ENCODE results near the gene TRMT6. TPM values are rescaled to one million over a fixed set of nuclear protein-coding genes. Genes with fewer than 3 reads are reported as not detected.

The TRMT6 gene
- total RNA-seq, 2 experiments from 2014 or later: 8.1 TPM

- Histone ChIP-seq H3K4me3 (ENCODE audit: low read length) (no peak overlapping the region), H3K36me3 (ENCODE audit: insufficient read depth, low read length) (no peaks in the 10 kb centered on the region), H3K9me3 (ENCODE audit: control insufficient read depth in 1 of 2, insufficient read depth in 1 of 2, low read length in 2 of 2) (no peaks in the 10 kb centered on the region), H3K4me1 (ENCODE audit: insufficient read depth, low read length) (no peaks in the 10 kb centered on the region), H3K27ac (ENCODE audit: low read depth in 1 of 2, low read length in 2 of 2) (no peak overlapping the region), H3K27me3 (ENCODE audit: control insufficient read depth in 1 of 2, insufficient read depth in 2 of 2, low read length in 2 of 2) (peaks cover 0 to 10% of the 10 kb centered on the region in 2 experiments)
- Mint-ChIP-seq H3K27ac (no peak overlapping the region), H3K27me3 (peaks cover 33% of the 10 kb centered on the region), H3K36me3 (ENCODE audit: low read depth) (no peaks in the 10 kb centered on the region), H3K9me3 (no peaks in the 10 kb centered on the region), H3K4me3 (no peak overlapping the region), H3K4me1 (ENCODE audit: low read depth) (no peaks in the 10 kb centered on the region)
- ATAC-seq (ENCODE audit: poor library complexity): no peak
- ChIA-PET POLR2A (no interaction called here), CTCF (interaction anchor here (0.9 kb wide), 1 partner anchor 18 kb away, joined by 3 read pairs; no protein-coding TSS in a partner anchor)
- intact Hi-C loops (cut with DNase I, micrococcal nuclease): no loop called here
- no peak for TF ChIP-seq CTCF (IDR thresholded peaks at IDR 0.05)
- no peak for DNase-seq
These were observed 50.9 kb downstream of the TRMT6 start for GRCh38 chr20:5899444-5899843.

- H3K4me3 Mint-ChIP-seq: no peak overlapping the region
- POLR2A ChIA-PET: interaction anchor here (0.6 kb wide), 1 partner anchor 183 kb away, joined by 3 read pairs; no protein-coding TSS in a partner anchor
- H3K9me3 ChIP-seq (ENCODE audit: control insufficient read depth in 1 of 2, insufficient read depth in 1 of 2, low read length in 2 of 2): no peaks in the 10 kb centered on the region
- intact Hi-C loops (cut with DNase I, micrococcal nuclease): no loop called here
- peak in 1 of 14 experiments; percentile 11 for DNase-seq
- H3K27ac Mint-ChIP-seq: no peak overlapping the region
- ATAC-seq (ENCODE audit: poor library complexity): no peak
- H3K4me3 ChIP-seq (ENCODE audit: low read length): no peak overlapping the region
- H3K27me3 ChIP-seq (ENCODE audit: control insufficient read depth in 1 of 2, insufficient read depth in 2 of 2, low read length in 2 of 2): peaks cover 0 to 10% of the 10 kb centered on the region in 2 experiments
- H3K9me3 Mint-ChIP-seq: no peaks in the 10 kb centered on the region
- H3K4me1 ChIP-seq (ENCODE audit: insufficient read depth, low read length): no peaks in the 10 kb centered on the region
- H3K36me3 ChIP-seq (ENCODE audit: insufficient read depth, low read length): no peaks in the 10 kb centered on the region
- no peak overlapping the region for H3K27ac ChIP-seq (ENCODE audit: low read depth in 1 of 2, low read length in 2 of 2)
- CTCF ChIA-PET: no interaction called here
- TF ChIP-seq CTCF (IDR thresholded peaks at IDR 0.05): no peak
- no peaks in the 10 kb centered on the region for H3K4me1 Mint-ChIP-seq (ENCODE audit: low read depth)
- H3K27me3 Mint-ChIP-seq: peaks cover 30% of the 10 kb centered on the region
- no peaks in the 10 kb centered on the region for H3K36me3 Mint-ChIP-seq (ENCODE audit: low read depth)
These were observed 54.7 kb downstream of the TRMT6 start for GRCh38 chr20:5895626-5896025.

GRCh38 chr20:5893621-5894020, 56.7 kb downstream of the TRMT6 start:
- no peaks in the 10 kb centered on the region for H3K36me3 Mint-ChIP-seq (ENCODE audit: low read depth)
- H3K27me3 ChIP-seq (ENCODE audit: control insufficient read depth in 1 of 2, insufficient read depth in 2 of 2, low read length in 2 of 2): peaks cover 0 to 10% of the 10 kb centered on the region in 2 experiments

More at GRCh38 chr20:5893621-5894020, 56.7 kb downstream of the TRMT6 start:
- TF ChIP-seq CTCF (IDR thresholded peaks at IDR 0.05): no peak
- Histone ChIP-seq H3K4me1 (ENCODE audit: insufficient read depth, low read length) (no peaks in the 10 kb centered on the region), H3K9me3 (ENCODE audit: control insufficient read depth in 1 of 2, insufficient read depth in 1 of 2, low read length in 2 of 2) (no peaks in the 10 kb centered on the region), H3K27ac (ENCODE audit: low read depth in 1 of 2, low read length in 2 of 2) (no peak overlapping the region), H3K36me3 (ENCODE audit: insufficient read depth, low read length) (no peaks in the 10 kb centered on the region), H3K4me3 (ENCODE audit: low read length) (no peak overlapping the region)
- Mint-ChIP-seq H3K27me3 (peaks cover 30% of the 10 kb centered on the region), H3K4me1 (ENCODE audit: low read depth) (no peaks in the 10 kb centered on the region), H3K4me3 (no peak overlapping the region), H3K9me3 (no peaks in the 10 kb centered on the region), H3K27ac (no peak overlapping the region)
- ATAC-seq (ENCODE audit: poor library complexity) (no peak), DNase-seq (no peak)
- CTCF ChIA-PET: no interaction called here
- intact Hi-C loops (cut with DNase I, micrococcal nuclease): no loop called here
- POLR2A ChIA-PET: no interaction called here
